Endothelial cell of umbilical vein (primary cell): ENCODE measurements around the gene LRRN1. TPM values are rescaled to one million over a fixed set of nuclear protein-coding genes. Genes with fewer than 3 reads are reported as not detected.

Source experiments
- BruUV-seq: library from RNA; stranded (reverse); fragments of 400-500 nt; replicated peaks from 2 replicates; lab custom pipeline; 2021; lab: Mats Ljungman, UMichigan
- CTCF ChIA-PET: fragments of 300-600, 350-600 bp; sonication (Branson Sonifier 250); formaldehyde crosslinking; loops from one replicate; lab custom pipeline; 2021; ENCODE audit warnings: antibody characterized with exemption, inconsistent platforms; lab: Charles Lee
- POLR2A ChIA-PET: fragments of 300-600, 350-600 bp; sonication (Branson Sonifier 250); formaldehyde crosslinking; loops from one replicate; lab custom pipeline; 2021; ENCODE audit warnings: antibody characterized with exemption, inconsistent platforms; lab: Charles Lee
- DNase-seq: peaks from one replicate; pipeline ENCODE4 v3.0.0-alpha.2; 2011; ENCODE audit warnings: low read depth, low spot score
- FAIRE-seq: peaks from 2 replicates; lab custom pipeline; 2011; peaks lifted over from hg19 to GRCh38; lab: Jason Lieb, UNC
- H2AFZ ChIP-seq: 2 replicates; pipeline ENCODE4 v1.6.0; 2012; ENCODE audit warnings: low read depth, low read length, control low read depth, inconsistent platforms
- H3K27ac ChIP-seq: 2 replicates; pipeline ENCODE4 v1.5.1; 2011; ENCODE audit warnings: low read depth, mild to moderate bottlenecking, control low read depth, low read length, moderate library complexity; ENCODE audit not compliant: insufficient read depth
- H3K27me3 ChIP-seq, 2 experiments: 2 replicates each; pipeline versions ENCODE4 v1.6.0 to v1.6.1; 2011; ENCODE audit warnings: low read length in 2 of 2, mixed read lengths in 1 of 2; ENCODE audit not compliant: control insufficient read depth in 2 of 2, insufficient read depth in 2 of 2
- H3K36me3 ChIP-seq, 2 experiments: 2 replicates in 1 of 2; 3 replicates in 1 of 2; pipeline ENCODE4 v1.5.1; 2011; ENCODE audit warnings: low read length in 2 of 2, mild to moderate bottlenecking in 1 of 2, moderate library complexity in 1 of 2; ENCODE audit not compliant: control insufficient read depth in 2 of 2, insufficient read depth in 2 of 2; ENCODE audit errors: extremely low read depth in 1 of 2
- H3K4me1 ChIP-seq: 3 replicates; pipeline ENCODE4 v1.5.1; 2011; ENCODE audit warnings: mild to moderate bottlenecking, low read length; ENCODE audit not compliant: control insufficient read depth, insufficient read depth; ENCODE audit errors: extremely low read depth
- H3K4me2 ChIP-seq: 2 replicates; pipeline ENCODE4 v1.6.1; 2011; ENCODE audit warnings: low read length, control low read depth, mixed read lengths; ENCODE audit not compliant: insufficient read depth
- H3K4me3 ChIP-seq, 3 experiments: fragments of 200-600 bp in 1 of 3; sonication (generic), shearing (Covaris generic) in 1 of 3; replicated peaks in 1 of 3; 2 replicates each; pipeline ENCODE4 v1.5.1; 2011 to 2016; ENCODE audit warnings: control low read depth in 3 of 3, low read length in 3 of 3, mild to moderate bottlenecking in 2 of 3, inconsistent platforms in 1 of 3, low read depth in 1 of 3, moderate library complexity in 1 of 3; ENCODE audit not compliant: insufficient read depth in 1 of 3
- H3K79me2 ChIP-seq: 2 replicates; pipeline ENCODE4 v1.6.0; 2012; ENCODE audit warnings: low read length, inconsistent platforms; ENCODE audit not compliant: control insufficient read depth, insufficient read depth
- H3K9ac ChIP-seq: replicated peaks from 2 replicates; pipeline ENCODE3; 2011; ENCODE audit warnings: low read length, control low read depth; ENCODE audit not compliant: insufficient read depth; ENCODE audit errors: extremely low read depth
- H3K9me1 ChIP-seq: replicated peaks from 3 replicates; pipeline ENCODE4 v1.6.0; 2011; ENCODE audit warnings: mild to moderate bottlenecking, low read length; ENCODE audit not compliant: control insufficient read depth, insufficient read depth; ENCODE audit errors: extremely low read depth
- H3K9me3 ChIP-seq: replicated peaks from 2 replicates; pipeline ENCODE4 v1.5.1; 2012; ENCODE audit warnings: low read length, inconsistent platforms; ENCODE audit not compliant: control insufficient read depth, insufficient read depth
- H4K20me1 ChIP-seq: replicated peaks from 2 replicates; pipeline ENCODE3; 2011; ENCODE audit warnings: mild to moderate bottlenecking, low read length; ENCODE audit not compliant: control insufficient read depth, insufficient read depth; ENCODE audit errors: extremely low read depth
- CTCF ChIP-seq, 2 donors: IDR thresholded peaks; 1 replicate in 1 of 2; 2 replicates in 1 of 2; pipeline ENCODE4 v1.5.1; 2011; ENCODE audit warnings: low read length in 2 of 2, mild to moderate bottlenecking in 2 of 2, moderate library complexity in 2 of 2, control low read depth in 1 of 2, inconsistent platforms in 1 of 2, low read depth in 1 of 2; ENCODE audit not compliant: insufficient read depth in 1 of 2; ENCODE audit errors: extremely low read depth in 1 of 2
- EZH2 ChIP-seq: IDR thresholded peaks from 2 replicates; pipeline ENCODE4 v1.6.1; 2012; ENCODE audit warnings: borderline replicate concordance, low read depth, mild to moderate bottlenecking, moderate library complexity, low read length, inconsistent platforms; ENCODE audit not compliant: severe bottlenecking
- FOS ChIP-seq: IDR thresholded peaks from 2 replicates; pipeline ENCODE4 v1.6.1; 2011; ENCODE audit warnings: mild to moderate bottlenecking, low read length, moderate library complexity, borderline replicate concordance; ENCODE audit not compliant: insufficient read depth
- GATA2 ChIP-seq: IDR thresholded peaks from 2 replicates; pipeline ENCODE4 v1.7.0; 2011; ENCODE audit warnings: low read depth, mild to moderate bottlenecking, moderate library complexity, mixed read lengths, low read length; ENCODE audit not compliant: insufficient read length, insufficient read depth
- JUN ChIP-seq: IDR thresholded peaks from 2 replicates; pipeline ENCODE4 v1.6.1; 2011; ENCODE audit warnings: borderline replicate concordance, low read depth; ENCODE audit not compliant: insufficient read length, insufficient read depth
- MAX ChIP-seq: IDR thresholded peaks from 2 replicates; pipeline ENCODE4 v1.6.1; 2011; ENCODE audit not compliant: insufficient read depth, insufficient read length
- MYC ChIP-seq: IDR thresholded peaks from one replicate; pipeline ENCODE4 v1.6.1; 2011; ENCODE audit warnings: mild to moderate bottlenecking, low read depth, low read length
- POLR2A ChIP-seq: IDR thresholded peaks from 2 replicates; pipeline ENCODE4 v1.6.1; 2012; ENCODE audit warnings: low read depth, mild to moderate bottlenecking, control low read depth, low read length
- POLR2AphosphoS5 ChIP-seq: IDR thresholded peaks from 2 replicates; pipeline ENCODE4 v1.6.1; 2012; ENCODE audit warnings: low read depth, mild to moderate bottlenecking, control low read depth, low read length, moderate library complexity; ENCODE audit not compliant: insufficient read depth
- dilution Hi-C: fragments of 300-500 bp; cut with MboI; formaldehyde crosslinking; loops from one replicate; pipeline ENCODE4 v1.15.0; 2019; ENCODE audit warnings: low sequenced_read_pairs; ENCODE audit not compliant: extremely low pct_ligation_motif_present
- intact Hi-C: fragments of 100-400 bp; cut with micrococcal nuclease; formaldehyde crosslinking; loops from one replicate; pipeline ENCODE4 v1.10.0; 2022
- polyA plus RNA-seq, 4 experiments: library from polyadenylated mRNA; depleted of rRNA in 3 of 4; stranded (reverse) in 3 of 4; unstranded in 1 of 4; fragments of >200 nt; gene quantifications; 2 replicates each; pipeline versions ENCODE4 v1.2.1 to v1.2.3, GENCODE V29; 2011 to 2012; ENCODE audit warnings: missing spikeins in 1 of 4
- total RNA-seq: library from RNA; stranded (reverse); gene quantifications from 2 replicates; pipeline ENCODE4 v1.2.3, GENCODE V29; 2021

Gene LRRN1
- total and polyA plus RNA-seq, 2 donors (not counting 3 experiments of a cell fraction or from before 2014, with no cell fraction given) = 0.04 TPM; not detected in 1

- FAIRE-seq = no peak
- intact Hi-C loops = no loop called here
These were observed 20.5 kb upstream of the LRRN1 start for GRCh38 chr3:3778641-3779270.

More at GRCh38 chr3:3778641-3779270, 20.5 kb upstream of the LRRN1 start:
- H3K4me3 ChIP-seq = no peak overlapping the region
- H2AFZ ChIP-seq = no peak overlapping the region
- POLR2A ChIA-PET = no interaction called here
- H3K9ac ChIP-seq = no peak overlapping the region
- DNase-seq = no peak
- no peaks in the 10 kb centered on the region for H4K20me1 ChIP-seq
- CTCF ChIA-PET = no interaction called here
- peaks cover 2% of the 10 kb centered on the region for H3K9me3 ChIP-seq
- H3K4me1 ChIP-seq = no peaks in the 10 kb centered on the region
- no TSS peak for BruUV-seq
- H3K27ac ChIP-seq = no peak overlapping the region
- H3K27me3 ChIP-seq = no peaks in the 10 kb centered on the region
- no peak overlapping the region for H3K4me2 ChIP-seq
- H3K36me3 ChIP-seq = no peaks in the 10 kb centered on the region
- no peaks in the 10 kb centered on the region for H3K79me2 ChIP-seq
- no peak for TF ChIP-seq GATA2
- no peak for TF ChIP-seq JUN
- no peak for TF ChIP-seq MAX
- no peak for TF ChIP-seq MYC
- no peak for TF ChIP-seq FOS
- no peak for TF ChIP-seq POLR2AphosphoS5
- TF ChIP-seq CTCF (IDR thresholded peaks at IDR 0.05; ENCODE audit: extremely low read depth in 1 of 2, insufficient read depth in 1 of 2, low read depth in 1 of 2, low read length in 2 of 2) = no peak
- no peak for TF ChIP-seq EZH2
- TF ChIP-seq POLR2A = no peak
- dilution Hi-C loops = no loop called here
- H3K9me1 ChIP-seq = no peaks in the 10 kb centered on the region
